HEK293T (cell line): ENCODE measurements around the gene METTL24.

Experiments
- CTCF ChIA-PET: fragments of 350-600 bp; formaldehyde crosslinking; extraction: SDS; loops from one replicate; lab custom pipeline; 2021; ENCODE audit warnings: antibody characterized with exemption, inconsistent platforms; lab: Yijun Ruan, JAX
- POLR2A ChIA-PET: fragments of 350-600 bp; formaldehyde crosslinking; extraction: SDS; loops from one replicate; lab custom pipeline; 2020; ENCODE audit warnings: antibody characterized with exemption, inconsistent platforms; lab: Yijun Ruan, JAX
- DNase-seq: peaks from one replicate; pipeline ENCODE4 v3.0.0; 2012; ENCODE audit warnings: mixed read lengths; ENCODE audit errors: extremely low spot score
- ARNT ChIP-seq: fragments of 450-650 bp; IDR thresholded peaks from 2 replicates; pipeline ENCODE4 v1.6.1; 2017; ENCODE audit warnings: mild to moderate bottlenecking
- BHLHE40 ChIP-seq: fragments of 450-650 bp; IDR thresholded peaks from 2 replicates; pipeline ENCODE4 v1.6.1; 2016; ENCODE audit warnings: mild to moderate bottlenecking, moderate library complexity, borderline replicate concordance
- CTBP1 ChIP-seq: fragments of 450-650 bp; IDR thresholded peaks from 2 replicates; pipeline ENCODE4 v1.6.1; 2016; ENCODE audit warnings: borderline replicate concordance
- ELF4 ChIP-seq: fragments of 450-650 bp; IDR thresholded peaks from 2 replicates; pipeline ENCODE4 v1.6.1; 2017; ENCODE audit warnings: antibody characterized with exemption
- FOXA1 ChIP-seq: fragments of 450-650 bp; IDR thresholded peaks from 2 replicates; pipeline ENCODE4 v1.6.1; 2016; ENCODE audit warnings: mild to moderate bottlenecking
- FOXK2 ChIP-seq: fragments of 450-650 bp; IDR thresholded peaks from 2 replicates; pipeline ENCODE4 v1.6.1; 2016; ENCODE audit warnings: mild to moderate bottlenecking
- FOXM1 ChIP-seq: fragments of 450-650 bp; IDR thresholded peaks from 2 replicates; pipeline ENCODE4 v1.6.1; 2017; ENCODE audit warnings: mild to moderate bottlenecking, borderline replicate concordance
- HDGF ChIP-seq: fragments of 450-650 bp; IDR thresholded peaks from 2 replicates; pipeline ENCODE4 v1.6.1; 2017; ENCODE audit warnings: antibody characterized with exemption, borderline replicate concordance
- L3MBTL2 ChIP-seq: fragments of 450-650 bp; conservative IDR thresholded peaks from 2 replicates; pipeline ENCODE4 v1.6.1; 2016; ENCODE audit warnings: mild to moderate bottlenecking
- LEF1 ChIP-seq: fragments of 450-650 bp; IDR thresholded peaks from 2 replicates; pipeline ENCODE4 v1.6.1; 2017; ENCODE audit warnings: mild to moderate bottlenecking, borderline replicate concordance
- NFRKB ChIP-seq: fragments of 450-650 bp; IDR thresholded peaks from 2 replicates; pipeline ENCODE4 v1.6.1; 2016; ENCODE audit warnings: mild to moderate bottlenecking, moderate library complexity
- SP1 ChIP-seq: fragments of 450-650 bp; IDR thresholded peaks from 2 replicates; pipeline ENCODE4 v1.6.1; 2017
- SUZ12 ChIP-seq: fragments of 450-650 bp; IDR thresholded peaks from 2 replicates; pipeline ENCODE4 v1.6.1; 2016; ENCODE audit warnings: mild to moderate bottlenecking
- TARDBP ChIP-seq: fragments of 450-650 bp; IDR thresholded peaks from 2 replicates; pipeline ENCODE4 v1.6.1; 2016
- ZNF384 ChIP-seq: fragments of 450-650 bp; IDR thresholded peaks from 2 replicates; pipeline ENCODE4 v1.6.1; 2016
- TF ChIP-seq, protein P1 (sequence below): fragments of 450-650 bp; IDR thresholded peaks from 2 replicates; pipeline ENCODE4 v1.6.1; 2016

METTL24 gene

GRCh38 chr6:110395221-110395620, 37.1 kb upstream of the METTL24 start:
- DNase-seq: no peak
- ChIA-PET CTCF (interaction anchor here (0.7 kb wide), 1 partner anchor 344 kb away, joined by 3 read pairs; no protein-coding TSS in a partner anchor), POLR2A (no interaction called here)
- TF ChIP-seq, protein P1, sequence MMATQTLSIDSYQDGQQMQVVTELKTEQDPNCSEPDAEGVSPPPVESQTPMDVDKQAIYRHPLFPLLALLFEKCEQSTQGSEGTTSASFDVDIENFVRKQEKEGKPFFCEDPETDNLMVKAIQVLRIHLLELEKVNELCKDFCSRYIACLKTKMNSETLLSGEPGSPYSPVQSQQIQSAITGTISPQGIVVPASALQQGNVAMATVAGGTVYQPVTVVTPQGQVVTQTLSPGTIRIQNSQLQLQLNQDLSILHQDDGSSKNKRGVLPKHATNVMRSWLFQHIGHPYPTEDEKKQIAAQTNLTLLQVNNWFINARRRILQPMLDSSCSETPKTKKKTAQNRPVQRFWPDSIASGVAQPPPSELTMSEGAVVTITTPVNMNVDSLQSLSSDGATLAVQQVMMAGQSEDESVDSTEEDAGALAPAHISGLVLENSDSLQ: no peak
- TF ChIP-seq SP1: no peak

DNA sequence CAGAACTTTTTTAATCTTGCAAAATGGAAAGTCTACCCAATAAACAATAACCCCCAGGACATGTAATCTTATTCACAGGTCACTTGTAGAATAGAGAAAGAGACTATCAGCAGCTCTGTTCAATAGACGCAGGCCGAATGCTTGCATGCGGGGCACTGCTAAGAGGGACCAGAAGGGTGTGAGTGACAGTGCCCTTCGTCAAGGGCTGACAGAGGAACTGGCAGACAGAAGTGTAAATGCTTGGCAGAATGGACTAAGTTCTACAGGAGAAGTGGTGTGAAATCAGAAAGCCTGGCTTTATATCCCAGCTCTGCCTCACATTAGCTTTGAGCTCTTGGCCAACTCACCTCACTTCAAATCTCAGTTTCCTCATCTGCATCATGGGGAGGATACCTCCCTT, 36.3 kb upstream of the METTL24 start:
- DNase-seq: no peak
- no peak for TF ChIP-seq ELF4
- no peak for TF ChIP-seq FOXM1
- TF ChIP-seq FOXK2: no peak
- no peak for TF ChIP-seq FOXA1
- no peak for TF ChIP-seq BHLHE40
- TF ChIP-seq SUZ12: no peak
- no peak for TF ChIP-seq ARNT
- no peak for TF ChIP-seq CTBP1
- TF ChIP-seq, protein P1: no peak
- no peak for TF ChIP-seq NFRKB
- ChIA-PET POLR2A (no interaction called here), CTCF (interaction anchor here (0.5 kb wide), 1 partner anchor 704 kb away, joined by 3 read pairs; no protein-coding TSS in a partner anchor)

DNA sequence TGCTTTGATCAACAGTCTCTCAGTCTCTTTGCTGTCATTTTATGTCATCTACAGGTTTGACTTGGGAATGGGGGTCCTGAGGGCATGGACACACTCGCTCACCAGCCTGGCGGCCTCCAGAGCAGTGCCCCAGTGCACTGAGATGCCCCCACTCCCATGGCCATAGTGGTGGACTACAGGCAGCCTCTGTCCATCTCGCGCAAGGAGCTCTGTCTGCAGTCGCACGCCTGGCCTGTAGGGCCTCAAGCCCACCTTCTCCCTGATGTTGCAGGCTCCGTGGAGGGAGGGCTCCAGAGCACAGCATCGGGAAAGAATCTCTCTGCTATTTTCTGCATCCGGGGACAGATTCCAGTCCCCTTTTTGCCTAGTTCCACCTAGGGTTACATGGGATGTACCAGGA, 34.6 kb upstream of the METTL24 start:
- DNase-seq: peak; percentile 33
- CTCF ChIA-PET: interaction anchor here (0.6 to 2.3 kb wide), 2 partner anchors 353 to 685 kb away, joined by 3 to 13 read pairs; no protein-coding TSS in a partner anchor
- TF ChIP-seq LEF1: no peak

GRCh38 chr6:110390404-110390803, 32.3 kb upstream of the METTL24 start:
- TF ChIP-seq BHLHE40: no peak
- TF ChIP-seq ELF4: no peak
- ChIA-PET POLR2A (interaction anchor here (2.0 kb wide), 1 partner anchor 211 kb away, joined by 8 read pairs; the partner anchor contains the start of genes CDC40 and WASF1), CTCF (interaction anchor here (0.7 to 1.7 kb wide), 5 partner anchors 204 to 686 kb away, joined by 3 to 9 read pairs (median 4); partner anchors contain the start of gene WASF1)
- DNase-seq: no peak

More for the DNA sequence above, 34.6 kb upstream of the METTL24 start:
- POLR2A ChIA-PET: no interaction called here

DNA sequence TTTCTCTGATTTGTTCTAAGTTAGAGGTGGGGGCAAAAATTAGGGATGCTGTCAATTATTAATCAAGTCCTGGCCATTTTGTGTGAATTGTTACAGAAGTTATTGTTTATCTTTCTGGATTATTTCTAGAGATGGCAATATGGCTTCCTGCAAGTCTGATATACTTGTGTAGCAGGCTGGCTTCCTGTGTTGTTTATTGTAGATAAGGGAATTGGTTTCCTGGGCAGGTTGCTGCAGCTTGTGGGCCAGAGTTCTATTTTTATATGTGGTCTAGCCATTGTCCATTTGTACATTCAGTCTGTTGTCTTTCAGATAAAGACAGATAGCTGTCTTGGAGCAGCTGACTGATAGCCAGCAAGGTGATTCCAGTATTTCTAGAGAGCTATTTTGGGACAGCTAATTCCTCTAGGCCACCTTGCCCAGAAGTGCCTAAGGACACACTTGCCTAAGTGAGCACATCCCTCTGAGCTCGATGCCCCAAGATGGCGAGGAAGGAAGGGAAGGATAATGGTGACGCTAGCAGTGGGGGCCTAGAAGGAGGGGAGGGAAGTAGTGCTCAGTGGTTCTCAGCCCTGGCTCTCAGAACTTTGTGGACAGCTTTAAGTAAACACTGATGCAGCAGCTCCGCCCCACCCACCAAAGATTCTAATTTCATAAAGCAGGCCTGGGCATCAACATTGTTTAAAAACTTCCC, 31.7 kb upstream of the METTL24 start:
- no peak for DNase-seq
- ChIA-PET CTCF (interaction anchor here (1.0 to 1.7 kb wide), 4 partner anchors 210 to 686 kb away, joined by 3 to 9 read pairs (median 6); partner anchors contain the start of gene WASF1), POLR2A (interaction anchor here (1.3 to 2.0 kb wide), 2 partner anchors 210 to 211 kb away, joined by 5 to 8 read pairs; partner anchors contain the start of genes CDC40 and WASF1)
- TF ChIP-seq ZNF384 (no peak), FOXK2 (no peak)

GRCh38 chr6:110387986-110388385, 29.8 kb upstream of the METTL24 start:
- no peak for TF ChIP-seq TARDBP
- TF ChIP-seq FOXA1: no peak
- no peak for TF ChIP-seq FOXK2
- TF ChIP-seq NFRKB: no peak
- TF ChIP-seq, protein P1: no peak
- no peak for TF ChIP-seq BHLHE40
- TF ChIP-seq ZNF384: no peak
- no peak for TF ChIP-seq HDGF
- no peak for TF ChIP-seq FOXM1
- no peak for TF ChIP-seq ELF4
- TF ChIP-seq L3MBTL2: no peak
- POLR2A ChIA-PET: no interaction called here
- no peak for DNase-seq
- CTCF ChIA-PET: no interaction called here

DNA sequence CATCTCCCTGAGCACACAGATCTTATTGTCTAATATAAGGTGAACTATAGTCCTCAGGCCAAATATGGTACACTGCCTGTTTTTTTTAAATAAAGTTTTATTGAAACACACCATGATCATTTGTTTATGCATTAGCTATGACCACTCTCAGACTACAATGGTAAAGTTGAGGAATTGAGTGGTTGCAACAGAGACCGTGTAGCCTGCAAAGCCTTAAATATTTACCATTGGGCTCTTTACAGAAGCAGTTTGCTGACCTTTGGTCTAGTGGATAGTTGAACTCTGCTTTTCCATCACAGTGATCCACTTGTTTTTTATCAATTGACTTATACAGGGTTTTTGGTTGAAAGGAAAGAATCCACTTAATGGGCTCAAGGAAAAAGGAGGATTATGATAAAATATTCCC, 27.3 kb upstream of the METTL24 start:
- DNase-seq: no peak
- ChIA-PET CTCF (interaction anchor here (0.6 kb wide), 1 partner anchor 674 kb away, joined by 3 read pairs; no protein-coding TSS in a partner anchor), POLR2A (no interaction called here)
- TF ChIP-seq ZNF384: no peak
- no peak for TF ChIP-seq TARDBP
- TF ChIP-seq, protein P1: no peak
- no peak for TF ChIP-seq SUZ12
- TF ChIP-seq HDGF: no peak
- TF ChIP-seq LEF1: no peak
- TF ChIP-seq ARNT: no peak
- TF ChIP-seq BHLHE40: no peak
- no peak for TF ChIP-seq FOXA1
- no peak for TF ChIP-seq SP1
- no peak for TF ChIP-seq NFRKB
- no peak for TF ChIP-seq ELF4
- TF ChIP-seq FOXK2: no peak
- no peak for TF ChIP-seq L3MBTL2
- no peak for TF ChIP-seq FOXM1
- TF ChIP-seq CTBP1: no peak
